H1 (cell line): Measurements from ENCODE around the gene HOXB6. TPM values are rescaled to one million over a fixed set of nuclear protein-coding genes. Genes with fewer than 3 reads are reported as not detected.
A peak's percentile ranks its signal among the peaks of the same experiment; 100 is the strongest.

Source experiments
- CTCF ChIA-PET: fragments of 300-600 bp; sonication (Branson Sonifier 250); formaldehyde crosslinking; loops from one replicate; lab custom pipeline; 2021; ENCODE audit not compliant: partially characterized antibody; lab: Charles Lee
- POLR2A ChIA-PET: fragments of 300-600 bp; sonication (Branson Sonifier 250); formaldehyde crosslinking; loops from one replicate; lab custom pipeline; 2021; ENCODE audit warnings: inconsistent platforms; ENCODE audit not compliant: partially characterized antibody; lab: Charles Lee
- DNase-seq, 2 experiments: peaks; one replicate each; pipeline versions ENCODE4 v3.0.0 to v3.0.0-alpha.2; 2010 to 2022; ENCODE audit warnings: low spot score in 2 of 2, low read depth in 1 of 2, mixed read lengths in 1 of 2
- FAIRE-seq: peaks from 2 replicates; lab custom pipeline; 2011; peaks lifted over from hg19 to GRCh38; lab: Jason Lieb, UNC
- H2AFZ ChIP-seq: 2 replicates; pipeline ENCODE4 v1.8.1; 2012; ENCODE audit warnings: low read length, inconsistent platforms
- H2AK5ac ChIP-seq: 2 replicates; pipeline ENCODE4 v1.6.1; 2013; ENCODE audit warnings: low read depth, low read length
- H2BK120ac ChIP-seq: replicated peaks from 2 replicates; pipeline ENCODE3; 2013; ENCODE audit warnings: low read depth, low read length, inconsistent platforms
- H2BK12ac ChIP-seq: 2 replicates; pipeline ENCODE4 v1.6.1; 2013; ENCODE audit warnings: low read depth, low read length
- H2BK15ac ChIP-seq: 2 replicates; pipeline ENCODE4 v1.6.1; 2013; ENCODE audit warnings: low read length
- H2BK20ac ChIP-seq: 2 replicates; pipeline ENCODE4 v1.6.1; 2013; ENCODE audit warnings: low read length
- H2BK5ac ChIP-seq: 2 replicates; pipeline ENCODE4 v1.6.1; 2013; ENCODE audit warnings: low read depth, low read length
- H3K14ac ChIP-seq: 2 replicates; pipeline ENCODE4 v1.6.1; 2013; ENCODE audit warnings: inconsistent platforms; ENCODE audit not compliant: insufficient read length
- H3K18ac ChIP-seq: 2 replicates; pipeline ENCODE4 v1.6.1; 2013; ENCODE audit warnings: low read length; ENCODE audit errors: extremely low read depth
- H3K23ac ChIP-seq: 2 replicates; pipeline ENCODE4 v1.6.1; 2013; ENCODE audit warnings: inconsistent platforms; ENCODE audit not compliant: insufficient read length
- H3K23me2 ChIP-seq: 2 replicates; pipeline ENCODE4 v1.6.1; 2013; ENCODE audit warnings: low read depth, low read length
- H3K27ac ChIP-seq: 2 replicates; pipeline ENCODE4 v1.6.1; 2011; ENCODE audit warnings: low read depth, low read length, inconsistent platforms
- H3K27me3 ChIP-seq, 4 experiments: replicated peaks in 1 of 4; 1 replicate in 1 of 4; 2 replicates in 3 of 4; pipeline versions ENCODE4 v1.6.1 to v1.8.1; 2011 to 2013; ENCODE audit warnings: low read length in 3 of 4, mild to moderate bottlenecking in 3 of 4, inconsistent platforms in 2 of 4, mixed read lengths in 2 of 4, moderate library complexity in 1 of 4; ENCODE audit not compliant: control insufficient read depth in 3 of 4, insufficient read depth in 3 of 4; ENCODE audit errors: extremely low read depth in 1 of 4
- H3K36me3 ChIP-seq, 4 experiments: 2 replicates each; pipeline versions ENCODE4 v1.6.1 to v1.8.1; 2011 to 2013; ENCODE audit warnings: mild to moderate bottlenecking in 4 of 4, low read length in 3 of 4, moderate library complexity in 2 of 4, control low read depth in 1 of 4, inconsistent platforms in 1 of 4; ENCODE audit not compliant: insufficient read depth in 4 of 4, control insufficient read depth in 2 of 4
- H3K4ac ChIP-seq: replicated peaks from 2 replicates; pipeline ENCODE3; 2013; ENCODE audit warnings: low read length, low read depth, mixed read lengths, inconsistent platforms; ENCODE audit not compliant: insufficient read length
- H3K4me1 ChIP-seq, 4 experiments: replicated peaks in 1 of 4; 1 replicate in 1 of 4; 2 replicates in 3 of 4; pipeline versions ENCODE4 v1.6.1 to v1.8.1; 2011 to 2013; ENCODE audit warnings: low read length in 3 of 4, inconsistent platforms in 2 of 4, mixed read lengths in 1 of 4; ENCODE audit not compliant: insufficient read depth in 4 of 4, control insufficient read depth in 3 of 4
- H3K4me2 ChIP-seq, 2 experiments: 2 replicates each; pipeline versions ENCODE4 v1.6.1 to v1.8.1; 2011 to 2013; ENCODE audit warnings: low read depth in 2 of 2, low read length in 2 of 2, control low read depth in 1 of 2, inconsistent platforms in 1 of 2, mild to moderate bottlenecking in 1 of 2; ENCODE audit not compliant: insufficient read depth in 1 of 2
- H3K4me3 ChIP-seq, 4 experiments: fragments of 200-600, 300-600 bp in 1 of 4; sonication (generic), shearing (Covaris generic), sonication (Bioruptor Twin) in 1 of 4; 2 replicates each; pipeline versions ENCODE4 v1.5.1 to v1.8.1; 2011 to 2016; ENCODE audit warnings: low read length in 4 of 4, low read depth in 3 of 4, control low read depth in 2 of 4, inconsistent platforms in 2 of 4, mild to moderate bottlenecking in 2 of 4, mixed read lengths in 1 of 4, moderate library complexity in 1 of 4; ENCODE audit not compliant: insufficient read depth in 2 of 4; ENCODE audit errors: extremely low read depth in 1 of 4
- H3K56ac ChIP-seq: replicated peaks from 2 replicates; pipeline ENCODE3; 2013; ENCODE audit warnings: low read depth, mild to moderate bottlenecking, mixed read lengths, low read length, inconsistent platforms; ENCODE audit not compliant: insufficient read length
- H3K79me1 ChIP-seq: 2 replicates; pipeline ENCODE4 v1.6.1; 2013; ENCODE audit warnings: low read depth, low read length, control low read depth
- H3K79me2 ChIP-seq, 2 experiments: 2 replicates each; pipeline versions ENCODE4 v1.6.1 to v1.8.1; 2012 to 2013; ENCODE audit warnings: low read length in 2 of 2, mild to moderate bottlenecking in 2 of 2, inconsistent platforms in 1 of 2; ENCODE audit not compliant: insufficient read depth in 2 of 2, control insufficient read depth in 1 of 2
- H3K9ac ChIP-seq, 4 experiments: replicated peaks in 1 of 4; 1 replicate in 1 of 4; 2 replicates in 3 of 4; pipeline versions ENCODE4 v1.6.1 to v1.8.1; 2011 to 2013; ENCODE audit warnings: low read depth in 3 of 4, low read length in 3 of 4, control low read depth in 2 of 4, mild to moderate bottlenecking in 2 of 4, moderate library complexity in 2 of 4, inconsistent platforms in 1 of 4; ENCODE audit errors: extremely low read depth in 1 of 4
- H3K9me3 ChIP-seq, 2 experiments: 2 replicates each; pipeline versions ENCODE4 v1.6.1 to v1.8.1; 2012 to 2013; ENCODE audit warnings: mild to moderate bottlenecking in 2 of 2, moderate library complexity in 2 of 2, control low read depth in 1 of 2, inconsistent platforms in 1 of 2, low read depth in 1 of 2, low read length in 1 of 2, mixed read lengths in 1 of 2; ENCODE audit not compliant: insufficient read depth in 2 of 2
- H4K20me1 ChIP-seq, 2 experiments: replicated peaks in 1 of 2; 2 replicates each; pipeline versions ENCODE3 to v1.8.1; 2011 to 2013; ENCODE audit warnings: inconsistent platforms in 2 of 2, low read length in 2 of 2, mild to moderate bottlenecking in 1 of 2; ENCODE audit not compliant: insufficient read depth in 2 of 2, control insufficient read depth in 1 of 2
- H4K5ac ChIP-seq: 2 replicates; pipeline ENCODE4 v1.6.1; 2013; ENCODE audit warnings: low read length, low read depth, mixed read lengths, inconsistent platforms; ENCODE audit not compliant: insufficient read length
- H4K8ac ChIP-seq: 2 replicates; pipeline ENCODE4 v1.8.0; 2013; ENCODE audit warnings: mild to moderate bottlenecking, moderate library complexity, low read length, inconsistent platforms; ENCODE audit not compliant: insufficient read depth; ENCODE audit errors: extremely low read depth
- H4K91ac ChIP-seq: replicated peaks from 2 replicates; pipeline ENCODE3; 2013; ENCODE audit warnings: low read length, mixed read lengths, inconsistent platforms; ENCODE audit not compliant: insufficient read length
- ASH2L ChIP-seq: fragments of 200-600, 300-600 bp; sonication (generic); IDR thresholded peaks from one replicate; pipeline ENCODE4 v1.7.1; 2017; ENCODE audit warnings: low read length
- CTBP2 ChIP-seq: IDR thresholded peaks from 2 replicates; pipeline ENCODE4 v1.7.0; 2011; ENCODE audit warnings: borderline replicate concordance, mild to moderate bottlenecking, moderate library complexity, mixed read lengths, low read length; ENCODE audit not compliant: insufficient read depth, insufficient read length
- EZH2 ChIP-seq: fragments of 200-600 bp; sonication (generic); IDR thresholded peaks from 2 replicates; pipeline ENCODE4 v1.7.1; 2012; ENCODE audit warnings: low read depth, mild to moderate bottlenecking, moderate library complexity, low read length, inconsistent platforms; ENCODE audit not compliant: severe bottlenecking
- KDM1A ChIP-seq: fragments of 200-600, 300-600 bp; sonication (generic); IDR thresholded peaks from 2 replicates; pipeline ENCODE4 v1.7.1; 2016; ENCODE audit warnings: mild to moderate bottlenecking, low read length, borderline replicate concordance
- RNF2 ChIP-seq: fragments of 200-900, 300-1000 bp; sonication (generic); IDR thresholded peaks from 2 replicates; pipeline ENCODE4 v1.7.1; 2016; ENCODE audit warnings: borderline replicate concordance, low read depth, mild to moderate bottlenecking, antibody characterized with exemption, low read length; ENCODE audit not compliant: poor library complexity, severe bottlenecking; ENCODE audit errors: missing control alignments
- SIN3A ChIP-seq, 2 experiments: IDR thresholded peaks in 1 of 2; conservative IDR thresholded peaks in 1 of 2; 2 replicates each; pipeline ENCODE4 v1.6.1; 2011 to 2012; ENCODE audit warnings: low read length in 2 of 2, improper control_type of control experiment in 1 of 2, low read depth in 1 of 2, mild to moderate bottlenecking in 1 of 2
- SP1 ChIP-seq: IDR thresholded peaks from 2 replicates; pipeline ENCODE4 v1.6.1; 2011; ENCODE audit warnings: low read depth, low read length
- SUZ12 ChIP-seq: fragments of 200-600 bp; sonication (generic); IDR thresholded peaks from 2 replicates; pipeline ENCODE4 v1.6.1; 2012; ENCODE audit warnings: mild to moderate bottlenecking, inconsistent platforms, low read length, moderate library complexity, mixed read lengths
- WGBS, 2 experiments: shearing (Covaris generic) in 1 of 2; methylation state at CpG; one replicate each; pipeline versions ENCODE4 v1.1.6 to v1.1.7; 2013 to 2015; ENCODE audit warnings: low lambda C conversion rate in 2 of 2, mixed read lengths in 2 of 2, inconsistent platforms in 1 of 2, low coverage in 1 of 2, missing lambda C conversion rate in 1 of 2; ENCODE audit not compliant: insufficient replicate concordance in 2 of 2, insufficient coverage in 1 of 2, insufficient read length in 1 of 2; ENCODE audit errors: extremely low coverage in 1 of 2, missing lambda C conversion rate in 1 of 2; 5-methylcytosine and 5-hydroxymethylcytosine counted together
- polyA plus RNA-seq, 7 experiments: library from polyadenylated mRNA; depleted of rRNA in 3 of 7; stranded (reverse) in 5 of 7; unstranded in 2 of 7; fragments of >200 nt in 5 of 7; fragments of 200-250 nt in 2 of 7; gene quantifications; 1 replicate in 5 of 7; 2 replicates in 1 of 7; 4 replicates in 1 of 7; pipeline versions ENCODE4 v1.2.1 to v1.2.3, GENCODE V29; 2011 to 2013; ENCODE audit warnings: missing spikeins in 2 of 7, mixed read lengths in 2 of 7
- total RNA-seq: library from RNA; stranded (reverse); fragmentation: NEBNext Ultra II Directional; extraction: Animal tissue kit (Norgen Biotek cat#: 25700); gene quantifications from 2 replicates; pipeline ENCODE4 v1.2.1, GENCODE V29; 2021

The HOXB6 gene
- total and polyA plus RNA-seq, 2 of the 8 experiments (the other 6 are each of a cell fraction or from before 2014, with no cell fraction given), result not detected

DNA sequence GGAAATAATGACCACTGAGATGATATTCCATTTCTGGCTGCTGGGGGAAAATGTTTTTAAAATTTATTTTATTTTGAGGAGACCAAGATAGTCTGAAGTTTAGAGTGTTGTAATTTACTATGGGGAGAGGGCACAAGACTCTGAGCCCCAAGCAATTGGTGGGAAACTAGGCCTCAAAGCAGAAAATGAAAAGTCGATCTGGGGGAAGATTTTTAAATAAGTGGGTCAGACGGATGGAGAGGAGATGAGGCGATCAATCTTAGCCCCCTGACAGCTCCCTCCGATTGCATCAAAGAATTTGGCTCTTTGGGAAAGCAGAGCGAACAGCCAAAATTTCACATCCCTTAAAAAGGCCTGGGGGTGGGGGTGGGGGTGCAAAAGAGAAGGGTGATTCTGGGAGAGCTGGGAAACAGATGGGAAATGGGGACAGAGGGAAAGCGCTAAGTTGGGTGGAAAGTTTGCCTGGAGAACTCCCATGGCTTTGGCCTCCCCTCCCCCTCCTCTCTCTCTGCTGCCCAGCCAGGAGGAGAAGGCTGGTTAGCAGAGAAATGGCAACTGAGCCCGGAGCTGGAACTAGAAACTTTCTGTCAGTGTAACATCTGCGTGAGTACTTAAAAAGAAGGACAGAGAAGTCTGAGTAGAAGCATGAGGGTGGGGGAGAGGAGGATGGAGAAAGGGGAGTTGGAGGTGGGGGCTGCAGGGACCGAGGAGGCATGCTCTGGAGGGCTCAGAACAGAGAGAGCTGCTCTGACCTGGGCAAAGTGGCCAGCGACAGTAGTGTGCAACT lies 58.5 kb downstream of the HOXB6 start:
- H3K36me3 ChIP-seq, result peaks cover 0 to 3% (median 0%) of the 10 kb centered on the region in 4 experiments; a peak in 1 of 8 replicates
- peaks cover 7 to 29% (median 12%) of the 10 kb centered on the region in 4 experiments for H3K4me1 ChIP-seq
- no peak overlapping the region for H3K56ac ChIP-seq
- no peak overlapping the region for H2BK120ac ChIP-seq
- H4K5ac ChIP-seq, result no peak overlapping the region
- no peak overlapping the region for H3K4me3 ChIP-seq
- no peak overlapping the region for H3K27ac ChIP-seq
- DNase-seq, result no peak
- no peak for FAIRE-seq
- H3K23ac ChIP-seq, result no peak overlapping the region
- no peak overlapping the region for H2AK5ac ChIP-seq
- no peak overlapping the region for H2BK20ac ChIP-seq
- TF ChIP-seq CTBP2 (peak; percentile 69), RNF2 (peak; percentile 79), ASH2L (peak; percentile 18), SIN3A (conservative IDR thresholded peaks at IDR 0.05 in 1 of 2, IDR thresholded peaks at IDR 0.05 in 1 of 2; ENCODE audit: low read depth in 1 of 2, low read length in 2 of 2) (no peak), KDM1A (no peak), EZH2 (peak; percentile 5), SP1 (0 out of 2 replicates have a peak, but pooled peaks have one; percentile 16), SUZ12 (peak; percentile 62; the same call in 1 of the 2 replicates)
- no peak overlapping the region for H3K4ac ChIP-seq
- CTCF ChIA-PET, result interaction anchor here (0.7 to 6.6 kb wide), 23 partner anchors 8 to 331 kb away, joined by 3 to 53 read pairs (median 3); partner anchors contain the start of genes HOXB3 and HOXB5
- no peak overlapping the region for H3K14ac ChIP-seq
- H4K8ac ChIP-seq, result no peak overlapping the region
- no peak overlapping the region for H4K91ac ChIP-seq
- H3K9me3 ChIP-seq, result no peaks in the 10 kb centered on the region
- no peak overlapping the region for H2BK12ac ChIP-seq
- no peaks in the 10 kb centered on the region for H3K79me2 ChIP-seq
- WGBS, 2 experiments, result 4% methylated on average over 9 of the region's 10 CpGs; no CpG with 5 or more reads in 1 of the 2 experiments
- H2BK5ac ChIP-seq, result no peak overlapping the region
- H3K4me2 ChIP-seq, result peak overlapping the region; percentile 22 to 33; a peak in 1 of 4 replicates
- H4K20me1 ChIP-seq, result peaks cover 9 to 16% of the 10 kb centered on the region in 2 experiments
- H3K23me2 ChIP-seq, result no peaks in the 10 kb centered on the region; the same call in 1 of the 2 replicates
- H3K9ac ChIP-seq, result no peak overlapping the region
- POLR2A ChIA-PET, result interaction anchor here (0.7 to 1.2 kb wide), 3 partner anchors 10 to 425 kb away, joined by 3 to 4 read pairs (median 3); no protein-coding TSS in a partner anchor
- H2AFZ ChIP-seq, result no peak overlapping the region
- H3K27me3 ChIP-seq, result peaks cover 92 to 100% (median 98%) of the 10 kb centered on the region in 4 experiments
- H3K18ac ChIP-seq, result no peak overlapping the region
- no peak overlapping the region for H2BK15ac ChIP-seq
- H3K79me1 ChIP-seq, result no peaks in the 10 kb centered on the region
